K562 (cell line): ENCODE data around the gene PTAR1. TPM values are rescaled to one million over a fixed set of nuclear protein-coding genes. Genes with fewer than 3 reads are reported as not detected.

Source experiments
- ASH1L ChIP-seq: fragments of 450-650 bp; IDR thresholded peaks from 2 replicates; pipeline ENCODE4 v1.6.1; 2018; ENCODE audit warnings: borderline replicate concordance, mild to moderate bottlenecking, low read depth; ENCODE audit not compliant: partially characterized antibody
- EHMT2 ChIP-seq: fragments of 450-650 bp; IDR thresholded peaks from 2 replicates; pipeline ENCODE4 v1.6.1; 2018; ENCODE audit warnings: antibody characterized with exemption
- MIER1 ChIP-seq: fragments of 450-650 bp; IDR thresholded peaks from 2 replicates; pipeline ENCODE4 v1.6.1; 2016; ENCODE audit warnings: antibody characterized with exemption, mild to moderate bottlenecking, low read depth
- ZNF124 ChIP-seq: sonication (generic); formaldehyde crosslinking; IDR thresholded peaks from 2 replicates; pipeline ENCODE4 v1.8.1; 2022; ENCODE audit warnings: missing genetic modification reagents
- polyA plus RNA-seq, 8 experiments: library from polyadenylated mRNA; depleted of rRNA in 4 of 8; stranded (reverse) in 5 of 8; unstranded in 3 of 8; fragments of >200 nt; fragmentation: Nextera tagmentation in 2 of 8; fragmentation: Illumina TruSeq in 1 of 8; extraction: Ambion mirVana in 2 of 8; extraction: Trizol in 1 of 8; gene quantifications; 2 replicates each; pipeline versions ENCODE4 v1.2.1 to v1.2.3, GENCODE V29; 2011 to 2014; ENCODE audit warnings: inconsistent platforms in 1 of 8, missing spikeins in 1 of 8
- total RNA-seq, 7 experiments: library from RNA; depleted of rRNA in 6 of 7; stranded (reverse); fragments of >200 nt in 6 of 7; fragmentation: Illumina TruSeq in 2 of 7; extraction: Trizol in 2 of 7; gene quantifications; 2 replicates each; pipeline versions ENCODE4 v1.2.1 to v1.2.3, GENCODE V29; 2011 to 2021; ENCODE audit warnings: low replicate concordance in 1 of 7
- TF ChIP-seq, protein P1 (sequence below): fragments of 250-450 bp; sonication (Bioruptor Pico); IDR thresholded peaks from 2 replicates; pipeline ENCODE4 v1.5.0; 2021; ENCODE audit warnings: mild to moderate bottlenecking, borderline replicate concordance
- TF ChIP-seq, protein P2 (sequence below): fragments of 250-450 bp; sonication (Bioruptor Pico); IDR thresholded peaks from 2 replicates; pipeline ENCODE4 v1.8.0; 2022; ENCODE audit warnings: moderate library complexity, mild to moderate bottlenecking, inconsistent platforms
- TF ChIP-seq, protein P3 (sequence below): fragments of 250-450 bp; sonication (Bioruptor Pico); IDR thresholded peaks from 2 replicates; pipeline ENCODE4 v1.4.0; 2020; ENCODE audit warnings: mild to moderate bottlenecking

The PTAR1 gene
- total and polyA plus RNA-seq, 9 of the 15 experiments (the other 6 are each of a cell fraction or from before 2014, with no cell fraction given), result 10.1 to 48.0 (median 28.0) TPM

DNA sequence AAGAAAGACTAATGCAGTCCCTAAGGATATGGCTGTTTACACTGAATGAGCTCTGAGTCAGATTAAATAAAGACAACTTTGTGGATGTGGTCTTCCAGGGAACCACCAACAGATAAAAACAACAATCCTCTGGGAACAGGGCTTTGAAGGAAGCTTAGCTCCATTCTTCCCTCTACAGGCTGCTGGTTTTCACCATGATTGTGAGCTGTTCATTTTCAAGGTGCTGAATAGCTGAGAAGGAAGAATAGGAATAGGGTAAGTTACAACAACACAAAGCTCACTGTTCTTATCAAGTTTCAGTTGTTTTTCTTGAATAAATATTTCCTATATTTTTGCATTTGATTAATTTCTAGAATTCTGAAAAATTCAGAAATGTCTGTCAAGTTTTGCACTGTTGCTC lies 25.9 kb upstream of the PTAR1 start (continued):
- TF ChIP-seq, protein P1, sequence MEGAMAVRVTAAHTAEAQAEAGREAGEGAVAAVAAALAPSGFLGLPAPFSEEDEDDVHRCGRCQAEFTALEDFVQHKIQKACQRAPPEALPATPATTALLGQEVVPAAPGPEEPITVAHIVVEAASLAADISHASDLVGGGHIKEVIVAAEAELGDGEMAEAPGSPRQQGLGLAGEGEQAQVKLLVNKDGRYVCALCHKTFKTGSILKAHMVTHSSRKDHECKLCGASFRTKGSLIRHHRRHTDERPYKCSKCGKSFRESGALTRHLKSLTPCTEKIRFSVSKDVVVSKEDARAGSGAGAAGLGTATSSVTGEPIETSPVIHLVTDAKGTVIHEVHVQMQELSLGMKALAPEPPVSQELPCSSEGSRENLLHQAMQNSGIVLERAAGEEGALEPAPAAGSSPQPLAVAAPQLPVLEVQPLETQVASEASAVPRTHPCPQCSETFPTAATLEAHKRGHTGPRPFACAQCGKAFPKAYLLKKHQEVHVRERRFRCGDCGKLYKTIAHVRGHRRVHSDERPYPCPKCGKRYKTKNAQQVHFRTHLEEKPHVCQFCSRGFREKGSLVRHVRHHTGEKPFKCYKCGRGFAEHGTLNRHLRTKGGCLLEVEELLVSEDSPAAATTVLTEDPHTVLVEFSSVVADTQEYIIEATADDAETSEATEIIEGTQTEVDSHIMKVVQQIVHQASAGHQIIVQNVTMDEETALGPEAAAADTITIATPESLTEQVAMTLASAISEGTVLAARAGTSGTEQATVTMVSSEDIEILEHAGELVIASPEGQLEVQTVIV (CRISPR knock-in tag), result no peak
- TF ChIP-seq MIER1 (peak; percentile 71; the same call in 1 of the 2 replicates), EHMT2 (peak; percentile 86), ZNF124 (no peak), ASH1L (no peak)
- TF ChIP-seq, protein P2, sequence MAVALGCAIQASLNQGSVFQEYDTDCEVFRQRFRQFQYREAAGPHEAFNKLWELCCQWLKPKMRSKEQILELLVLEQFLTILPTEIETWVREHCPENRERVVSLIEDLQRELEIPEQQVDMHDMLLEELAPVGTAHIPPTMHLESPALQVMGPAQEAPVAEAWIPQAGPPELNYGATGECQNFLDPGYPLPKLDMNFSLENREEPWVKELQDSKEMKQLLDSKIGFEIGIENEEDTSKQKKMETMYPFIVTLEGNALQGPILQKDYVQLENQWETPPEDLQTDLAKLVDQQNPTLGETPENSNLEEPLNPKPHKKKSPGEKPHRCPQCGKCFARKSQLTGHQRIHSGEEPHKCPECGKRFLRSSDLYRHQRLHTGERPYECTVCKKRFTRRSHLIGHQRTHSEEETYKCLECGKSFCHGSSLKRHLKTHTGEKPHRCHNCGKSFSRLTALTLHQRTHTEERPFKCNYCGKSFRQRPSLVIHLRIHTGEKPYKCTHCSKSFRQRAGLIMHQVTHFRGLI, result no peak
- TF ChIP-seq, protein P3, sequence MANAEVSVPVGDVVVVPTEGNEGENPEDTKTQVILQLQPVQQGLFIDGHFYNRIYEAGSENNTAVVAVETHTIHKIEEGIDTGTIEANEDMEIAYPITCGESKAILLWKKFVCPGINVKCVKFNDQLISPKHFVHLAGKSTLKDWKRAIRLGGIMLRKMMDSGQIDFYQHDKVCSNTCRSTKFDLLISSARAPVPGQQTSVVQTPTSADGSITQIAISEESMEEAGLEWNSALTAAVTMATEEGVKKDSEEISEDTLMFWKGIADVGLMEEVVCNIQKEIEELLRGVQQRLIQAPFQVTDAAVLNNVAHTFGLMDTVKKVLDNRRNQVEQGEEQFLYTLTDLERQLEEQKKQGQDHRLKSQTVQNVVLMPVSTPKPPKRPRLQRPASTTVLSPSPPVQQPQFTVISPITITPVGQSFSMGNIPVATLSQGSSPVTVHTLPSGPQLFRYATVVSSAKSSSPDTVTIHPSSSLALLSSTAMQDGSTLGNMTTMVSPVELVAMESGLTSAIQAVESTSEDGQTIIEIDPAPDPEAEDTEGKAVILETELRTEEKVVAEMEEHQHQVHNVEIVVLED (CRISPR knock-in tag), result no peak
